GM18520 (cell line): ENCODE results near the gene INTS11.
"Not testable (repeated sequence)": the region's sequence is repeated elsewhere in the genome, so short reads cannot be mapped to it uniquely, and the experiment has no call there.

Experiments used
- ATAC-seq: cut with Tn5 transposase; IDR thresholded peaks from one replicate; pipeline ENCODE4 v1.9.1; 2021; ENCODE audit not compliant: unreplicated experiment

Gene INTS11

GRCh38 chr1:1324524-1325287 lies at the start of gene INTS11, which contains the start of gene CPTP:
Gene INTS11 (minus strand): TSS chr1:1324660. CDS start chr1:1324608, 52 bp downstream.
Gene CPTP (plus strand): TSS chr1:1324802. CDS start chr1:1326911, 2,109 bp downstream.
- peak; percentile 66 for ATAC-seq

GRCh38 chr1:1373815-1374588 lies 49.5 kb upstream of the INTS11 start:
- no peak for ATAC-seq

- no peak for ATAC-seq
Observed at GRCh38 chr1:1373051-1373814, 48.8 kb upstream of the INTS11 start.

GRCh38 chr1:1371746-1372711 lies 47.6 kb upstream of the INTS11 start:
- no peak for ATAC-seq

GRCh38 chr1:1371364-1371745 lies 46.9 kb upstream of the INTS11 start:
- no peak for ATAC-seq

- no peak for ATAC-seq
Observed at GRCh38 chr1:1370771-1371300, 46.4 kb upstream of the INTS11 start.

- ATAC-seq, result not testable (repeated sequence)
Observed at GRCh38 chr1:1370094-1370493, 45.6 kb upstream of the INTS11 start.

GRCh38 chr1:1367315-1367714 lies 42.9 kb upstream of the INTS11 start:
- ATAC-seq, result no peak

- ATAC-seq, result no peak
Observed at GRCh38 chr1:1366699-1367066, 42.2 kb upstream of the INTS11 start.

- ATAC-seq, result no peak
Observed at GRCh38 chr1:1365875-1366698, 41.6 kb upstream of the INTS11 start.

GRCh38 chr1:1364266-1364665 lies 39.8 kb upstream of the INTS11 start:
- ATAC-seq, result no peak

GRCh38 chr1:1361982-1362423 lies 37.5 kb upstream of the INTS11 start:
- no peak for ATAC-seq

- no peak for ATAC-seq
Observed at GRCh38 chr1:1361233-1361981, 36.9 kb upstream of the INTS11 start.

GRCh38 chr1:1360506-1361169 lies 36.2 kb upstream of the INTS11 start:
- no peak for ATAC-seq

- ATAC-seq, result no peak
Observed at GRCh38 chr1:1359664-1360468, 35.4 kb upstream of the INTS11 start.

GRCh38 chr1:1359308-1359663 lies 34.8 kb upstream of the INTS11 start:
- no peak for ATAC-seq
